Lower lobe of right lung (tissue), 2 donors: ENCODE results near the gene HYAL3. TPM values are rescaled to one million over a fixed set of nuclear protein-coding genes. Genes with fewer than 3 reads are reported as not detected.
"Not testable (repeated sequence)": the region's sequence is repeated elsewhere in the genome, so short reads cannot be mapped to it uniquely, and the experiment has no call there.

Experiments used
- ATAC-seq, 2 donors: fragments of 200-7000 bp; cut with Tn5 transposase; one replicate each; pipeline ENCODE4 v1.9.1; 2020 to 2022; ENCODE audit warnings: mild to moderate bottlenecking in 2 of 2, moderate library complexity in 2 of 2
- DNase-seq: peaks from one replicate; pipeline ENCODE4 v3.0.0-alpha.2; 2020
- H3K27ac ChIP-seq: fragments of 200-600 bp; one replicate; pipeline ENCODE4 v1.8.0; 2022
- H3K27me3 ChIP-seq: fragments of 200-600 bp; one replicate; pipeline ENCODE4 v1.8.0; 2022; ENCODE audit warnings: low read depth
- H3K36me3 ChIP-seq: fragments of 200-600 bp; one replicate; pipeline ENCODE4 v1.8.0; 2022; ENCODE audit warnings: mild to moderate bottlenecking
- H3K4me1 ChIP-seq: fragments of 200-600 bp; one replicate; pipeline ENCODE4 v1.8.0; 2022
- H3K4me3 ChIP-seq: fragments of 200-600 bp; one replicate; pipeline ENCODE4 v1.8.0; 2022; ENCODE audit warnings: mild to moderate bottlenecking
- H3K9me3 ChIP-seq: fragments of 200-600 bp; one replicate; pipeline ENCODE4 v1.8.0; 2022
- CTCF ChIP-seq: fragments of 200-600 bp; IDR thresholded peaks from one replicate; pipeline ENCODE4 v1.8.0; 2022; ENCODE audit warnings: antibody characterized with exemption, mild to moderate bottlenecking
- intact Hi-C: fragments of 100-400 bp; cut with DNase I; formaldehyde crosslinking; loops from one replicate; pipeline ENCODE4 v1.11.0; 2022
- total RNA-seq: library from RNA; stranded (reverse); fragmentation: NEBNext Ultra II Directional; extraction: Animal tissue kit (Norgen Biotek cat#: 25700); gene quantifications from one replicate; pipeline ENCODE4 v1.2.1, GENCODE V29; 2021
- donor health status: DM: no; HTN: yes; CAD: no; lungs with severe emphysema.

Gene HYAL3
- total RNA-seq, 1 donor from 2014 or later = 4.0 TPM

- intact Hi-C loops = no loop called here
- no peaks in the 10 kb centered on the region for H3K27me3 ChIP-seq
- peak overlapping the region; percentile 98 for H3K27ac ChIP-seq
- H3K9me3 ChIP-seq = no peaks in the 10 kb centered on the region
- peaks cover 47% of the 10 kb centered on the region for H3K36me3 ChIP-seq
- DNase-seq = peak; percentile 93
- peaks cover 75% of the 10 kb centered on the region for H3K4me1 ChIP-seq
- H3K4me3 ChIP-seq = peak overlapping the region; percentile 91
- peak; percentile 82 to 84 for ATAC-seq
- no peak for TF ChIP-seq CTCF
Observed at GRCh38 chr3:50316657-50317242, 17.5 kb upstream of the HYAL3 start.

GRCh38 chr3:50314816-50315215 lies 15.6 kb upstream of the HYAL3 start:
- intact Hi-C loops = no loop called here
- peaks cover 65% of the 10 kb centered on the region for H3K4me1 ChIP-seq

GRCh38 chr3:50314342-50314741 lies 15.1 kb upstream of the HYAL3 start:
- no peak for TF ChIP-seq CTCF
- H3K9me3 ChIP-seq = no peaks in the 10 kb centered on the region
- ATAC-seq = peak in 1 of 2 donors; percentile 4
- no peak overlapping the region for H3K4me3 ChIP-seq
- peak overlapping the region; percentile 67 for H3K27ac ChIP-seq
- no peak for DNase-seq
- peaks cover 61% of the 10 kb centered on the region for H3K4me1 ChIP-seq
- H3K27me3 ChIP-seq = no peaks in the 10 kb centered on the region
- peaks cover 37% of the 10 kb centered on the region for H3K36me3 ChIP-seq
- intact Hi-C loops = no loop called here

More at GRCh38 chr3:50314816-50315215, 15.6 kb upstream of the HYAL3 start:
- no peaks in the 10 kb centered on the region for H3K27me3 ChIP-seq
- H3K36me3 ChIP-seq = peaks cover 41% of the 10 kb centered on the region
- TF ChIP-seq CTCF = no peak
- ATAC-seq = no peak
- H3K27ac ChIP-seq = peak overlapping the region; percentile 67
- H3K4me3 ChIP-seq = no peak overlapping the region
- H3K9me3 ChIP-seq = no peaks in the 10 kb centered on the region
- DNase-seq = no peak

GRCh38 chr3:50312041-50312440 lies 12.8 kb upstream of the HYAL3 start:
- ATAC-seq, DNase-seq, H3K27me3 ChIP-seq, H3K9me3 ChIP-seq, intact Hi-C loops: not testable (repeated sequence)
- H3K4me3 ChIP-seq = peak overlapping the region; percentile 8
- peaks cover 14% of the 10 kb centered on the region for H3K36me3 ChIP-seq
- peak overlapping the region; percentile 18 for H3K27ac ChIP-seq
- H3K4me1 ChIP-seq = peaks cover 38% of the 10 kb centered on the region

- intact Hi-C loops = no loop called here
- TF ChIP-seq CTCF = no peak
- no peak for ATAC-seq
Observed at GRCh38 chr3:50304601-50305000, 5.4 kb upstream of the HYAL3 start.

GRCh38 chr3:50303013-50303815 lies 4.0 kb upstream of the HYAL3 start, which contains the start of gene HYAL1:
TSS of gene HYAL1 (minus strand) at chr3:50303574. CDS start at chr3:50302956, 618 bp downstream.
- peaks cover 47% of the 10 kb centered on the region for H3K4me1 ChIP-seq
- peak within 1 kb of the TSS; percentile 84 for H3K27ac ChIP-seq
- H3K27me3 ChIP-seq = no peaks in the 10 kb centered on the region
- no peaks in the 10 kb centered on the region for H3K36me3 ChIP-seq
- DNase-seq (peak; percentile 89), ATAC-seq (peak; percentile 64 to 73)
- H3K4me3 ChIP-seq = peak within 1 kb of the TSS; percentile 75
- no peaks in the 10 kb centered on the region for H3K9me3 ChIP-seq
- TF ChIP-seq CTCF = peak; percentile 39
- intact Hi-C loops = no loop called here

More at GRCh38 chr3:50304601-50305000, 5.4 kb upstream of the HYAL3 start:
- H3K27me3 ChIP-seq = no peaks in the 10 kb centered on the region
- H3K36me3 ChIP-seq = no peaks in the 10 kb centered on the region
- no peak for DNase-seq
- peaks cover 40% of the 10 kb centered on the region for H3K4me1 ChIP-seq
- H3K4me3 ChIP-seq = no peak overlapping the region
- no peaks in the 10 kb centered on the region for H3K9me3 ChIP-seq
- no peak overlapping the region for H3K27ac ChIP-seq
